ENCODE results near the gene GRM7.

GRM7 gene

DNA sequence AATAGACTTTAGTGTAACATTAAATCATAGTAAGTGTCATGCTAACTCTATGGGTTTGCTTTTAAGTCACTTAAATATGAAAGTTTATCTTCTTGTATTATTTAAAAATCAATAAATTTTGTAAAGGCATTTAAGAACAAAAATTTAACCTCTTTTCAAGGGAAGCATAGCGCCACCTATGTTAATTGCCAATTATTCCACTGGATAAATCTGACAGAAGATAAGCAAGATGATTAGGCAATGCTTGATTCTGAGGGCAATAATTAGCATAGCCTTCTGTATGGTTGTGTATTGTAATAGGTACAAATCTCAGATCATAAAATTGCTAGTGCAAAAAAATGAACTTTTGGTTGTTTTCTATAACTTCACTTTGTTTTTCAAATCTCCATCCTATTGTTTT is 560.1 kb downstream of the GRM7 start:
- no peak for DNase-seq

DNA sequence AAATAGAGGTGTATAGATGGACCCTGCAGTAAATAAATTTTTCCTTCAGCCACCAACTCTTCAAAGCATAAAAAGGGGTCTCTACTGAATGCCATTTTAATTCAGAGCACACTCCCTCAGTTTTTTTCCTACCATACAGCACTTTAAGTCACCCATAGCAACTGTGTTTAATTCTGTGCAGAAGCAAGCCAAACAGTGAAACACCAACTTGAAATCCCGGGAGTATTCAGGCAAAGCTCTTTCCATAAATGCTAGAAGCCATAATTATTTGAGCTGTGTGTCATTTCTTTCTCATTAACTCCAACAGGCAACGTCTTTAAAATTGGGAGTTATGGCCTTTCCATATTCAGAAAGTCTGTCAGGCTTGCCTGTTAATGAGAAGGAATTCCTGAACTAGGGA is 562.1 kb downstream of the GRM7 start:
- DNase-seq = no peak

DNA sequence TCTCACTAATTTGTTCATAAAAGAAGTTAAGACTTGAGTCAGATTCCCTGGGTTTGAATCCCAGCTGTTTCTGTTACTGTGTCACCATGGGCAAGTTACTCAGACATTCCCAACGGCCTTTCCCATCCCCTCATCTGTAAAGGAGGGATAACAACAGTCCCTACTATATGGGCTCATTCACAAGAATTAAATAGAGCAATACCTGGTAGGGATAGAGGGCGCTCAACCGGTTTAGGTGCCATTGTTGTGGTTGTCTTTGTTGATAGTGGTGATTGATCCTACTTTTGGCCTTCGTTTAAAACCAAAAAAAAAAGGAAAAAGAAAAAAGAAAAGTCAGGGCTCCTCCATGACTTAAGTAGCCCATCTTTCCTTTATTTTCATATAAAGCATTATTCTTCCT is 563.1 kb downstream of the GRM7 start:
- DNase-seq = no peak

GRCh38 chr3:7428206-7428718 is 567.3 kb downstream of the GRM7 start:
- no peak for DNase-seq

- no peak for DNase-seq
Observed at GRCh38 chr3:7432610-7433009, 571.7 kb downstream of the GRM7 start.

GRCh38 chr3:7433073-7433472 is 572.2 kb downstream of the GRM7 start:
- no peak for DNase-seq

- no peak for DNase-seq
Observed at GRCh38 chr3:7436542-7436941, 575.6 kb downstream of the GRM7 start.

DNA sequence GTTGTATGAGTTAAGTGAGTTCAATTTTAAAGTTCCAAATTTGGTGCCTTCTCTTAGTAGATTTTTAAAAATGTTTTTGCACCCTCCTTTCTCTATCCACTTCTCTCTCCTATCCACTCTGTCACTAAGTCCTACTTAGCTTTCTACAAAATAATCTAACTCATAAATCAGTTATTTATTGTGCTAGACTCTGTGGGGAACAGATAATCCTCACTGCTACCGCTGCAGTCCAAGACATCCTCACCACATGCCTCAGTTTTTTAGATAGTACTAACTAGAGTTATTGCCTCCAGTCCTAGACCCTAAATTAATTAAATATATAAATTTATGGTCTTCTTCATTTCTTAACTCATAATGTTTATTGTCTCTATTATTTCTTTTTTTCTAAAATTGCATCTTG is 576.3 kb downstream of the GRM7 start:
- no peak for DNase-seq

- no peak for DNase-seq
Observed at GRCh38 chr3:7439101-7439680, 578.3 kb downstream of the GRM7 start.

- no peak for DNase-seq
Observed at GRCh38 chr3:7444886-7445285, 584.0 kb downstream of the GRM7 start.

GRCh38 chr3:7445331-7445730 is 584.4 kb downstream of the GRM7 start:
- DNase-seq = no peak

DNA sequence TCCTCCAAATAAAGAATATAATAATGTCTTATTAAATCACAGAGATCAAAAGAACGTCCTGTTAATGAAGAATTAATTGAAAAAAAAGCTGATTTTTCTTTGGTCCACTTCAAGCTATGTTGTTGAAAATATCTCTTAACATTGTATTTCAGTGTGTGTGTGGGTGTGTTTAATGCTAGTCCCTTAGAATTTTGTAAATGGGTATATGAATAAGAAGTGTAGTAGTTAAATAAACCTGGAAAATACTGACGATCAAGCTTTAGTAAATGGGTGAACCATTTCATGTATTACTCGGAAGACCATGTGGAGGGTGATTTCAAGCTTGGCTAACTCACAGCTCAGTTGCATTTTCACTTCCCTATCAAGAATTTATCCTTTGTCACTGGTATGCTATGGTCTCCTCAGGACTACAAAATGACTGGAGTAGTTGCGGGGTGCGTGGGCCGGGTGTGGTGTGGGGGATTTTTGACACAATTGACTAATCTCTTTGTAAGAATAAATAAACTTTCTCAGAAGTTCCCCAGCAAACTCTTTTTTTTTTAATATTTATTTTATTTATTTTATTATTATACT is 586.4 kb downstream of the GRM7 start:
- no peak for DNase-seq

DNA sequence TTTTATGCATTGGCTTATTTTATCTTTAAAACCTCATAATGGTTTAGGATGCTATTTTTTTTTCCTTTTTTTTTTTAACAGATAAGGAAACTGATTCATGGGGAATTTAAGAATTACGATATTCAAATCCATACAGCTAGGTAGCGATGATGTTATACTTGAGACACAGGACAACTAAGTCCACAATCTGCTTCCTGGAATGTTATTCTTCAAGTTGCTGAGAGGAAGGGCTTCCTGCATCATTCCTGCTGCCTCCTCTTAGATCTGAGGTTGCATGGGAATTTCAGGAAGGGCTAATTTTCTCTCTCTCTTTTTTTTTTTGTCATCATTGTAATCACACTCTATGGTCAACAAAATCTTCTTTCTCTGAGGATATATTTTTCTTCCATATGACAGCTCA is 595.5 kb downstream of the GRM7 start:
- no peak for DNase-seq

GRCh38 chr3:7461202-7461825 is 600.4 kb downstream of the GRM7 start:
- DNase-seq = no peak

- no peak for DNase-seq
Observed at GRCh38 chr3:7469866-7470265, 609.0 kb downstream of the GRM7 start.

DNA sequence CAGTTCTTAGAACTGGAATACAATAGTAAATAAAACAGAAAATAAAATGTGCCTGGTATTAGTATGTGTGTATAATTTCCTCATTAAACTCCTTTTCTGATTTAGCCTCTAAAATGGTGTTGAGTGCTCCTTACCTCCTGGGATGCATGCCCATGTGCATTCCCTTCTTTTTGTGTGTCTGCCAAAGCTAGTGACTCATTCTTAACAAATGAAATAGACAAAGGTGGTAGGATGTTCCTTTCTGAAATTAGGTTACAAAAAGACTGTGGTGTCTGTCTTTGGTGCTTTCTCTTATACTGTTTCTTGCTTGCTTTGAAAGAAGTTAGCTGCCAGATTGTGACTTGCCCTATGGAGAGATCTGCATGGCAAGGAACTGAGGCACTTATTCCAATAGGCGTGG is 623.7 kb downstream of the GRM7 start:
- no peak for DNase-seq

GRCh38 chr3:7487763-7488162 is 626.8 kb downstream of the GRM7 start:
- no peak for DNase-seq

DNA sequence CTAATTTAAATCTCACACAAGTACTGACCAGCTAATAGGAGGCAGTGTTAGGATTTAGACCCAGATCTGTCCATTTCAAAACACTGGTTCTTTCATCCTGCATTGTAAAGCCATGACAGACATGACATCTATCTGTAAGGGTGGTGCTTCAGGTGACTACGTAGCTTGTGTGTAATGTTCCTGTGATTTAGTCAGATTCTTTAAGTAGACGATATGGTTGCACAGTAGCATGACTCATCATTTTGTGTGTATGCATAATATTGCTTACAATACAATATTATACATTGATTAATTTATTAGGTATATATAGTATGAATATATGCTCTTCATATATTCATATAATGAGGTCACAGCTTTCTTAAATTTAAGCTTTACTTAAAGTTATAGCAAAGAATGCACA is 628.5 kb downstream of the GRM7 start:
- no peak for DNase-seq

DNA sequence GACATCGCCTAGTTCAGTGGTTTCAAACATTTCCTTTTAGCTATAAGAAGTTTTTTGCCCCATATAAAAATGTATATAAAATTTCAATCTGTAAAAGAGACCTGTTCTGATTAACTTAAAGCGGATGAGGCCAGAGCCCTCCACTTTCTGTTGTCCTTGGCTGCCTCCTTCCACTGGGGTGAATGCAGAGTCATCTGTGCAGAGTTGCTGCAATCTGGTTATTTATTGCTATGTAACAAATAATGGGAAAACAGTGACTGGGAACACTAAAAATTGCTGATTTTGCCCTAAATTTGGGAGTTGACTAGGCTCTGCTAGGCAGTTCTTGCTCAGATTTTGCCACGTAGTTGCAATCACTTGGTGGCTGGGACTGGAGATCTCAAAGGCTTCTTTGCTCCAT is 637.8 kb downstream of the GRM7 start:
- DNase-seq = no peak

- no peak for DNase-seq
Observed at GRCh38 chr3:7503431-7503830, 642.5 kb downstream of the GRM7 start.

GRCh38 chr3:7504886-7505775 is 644.2 kb downstream of the GRM7 start:
- DNase-seq = no peak

DNA sequence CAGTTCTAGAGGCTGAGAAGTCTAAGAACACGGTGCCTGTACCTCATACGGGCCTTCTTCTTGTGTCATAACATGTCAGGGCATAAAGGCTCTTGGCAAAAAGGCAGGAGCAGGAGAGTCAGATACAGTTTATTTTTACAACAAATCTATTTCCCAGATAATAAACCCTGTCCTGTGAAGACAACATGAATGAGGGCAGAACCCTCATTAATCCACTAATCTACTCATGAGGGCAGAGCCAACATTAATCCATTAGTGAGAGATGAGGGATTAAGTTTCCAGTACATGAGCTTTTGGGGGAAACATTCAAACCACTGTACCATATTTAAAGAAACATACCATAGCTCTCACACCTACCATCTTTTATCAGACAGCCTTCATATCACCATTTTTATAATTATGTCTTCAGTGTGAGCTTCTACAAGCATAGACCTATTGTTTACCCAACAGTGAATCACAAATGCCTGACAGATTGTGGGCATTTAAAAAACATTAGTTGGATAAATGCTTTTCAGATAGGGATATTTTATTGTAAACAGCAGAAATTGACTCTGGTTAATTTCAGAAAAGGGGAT is 645.8 kb downstream of the GRM7 start:
- DNase-seq = no peak

- DNase-seq = no peak
Observed at GRCh38 chr3:7508821-7509220, 647.9 kb downstream of the GRM7 start.

Data from NCI-H748 treated with DMSO at 0.1 percent for 48 hours (cell line).